Stimulated activated CD4-positive, alpha-beta T cell treated with anti-CD3 and anti-CD28 coated beads, Interleukin-15, amount 100 ng/mL, for 24 hours (primary cell): ENCODE data around the gene AGBL4.

ENCODE experiments used
- DNase-seq: peaks from one replicate; pipeline ENCODE4 v3.0.0-alpha.2; 2020

Gene AGBL4

DNA sequence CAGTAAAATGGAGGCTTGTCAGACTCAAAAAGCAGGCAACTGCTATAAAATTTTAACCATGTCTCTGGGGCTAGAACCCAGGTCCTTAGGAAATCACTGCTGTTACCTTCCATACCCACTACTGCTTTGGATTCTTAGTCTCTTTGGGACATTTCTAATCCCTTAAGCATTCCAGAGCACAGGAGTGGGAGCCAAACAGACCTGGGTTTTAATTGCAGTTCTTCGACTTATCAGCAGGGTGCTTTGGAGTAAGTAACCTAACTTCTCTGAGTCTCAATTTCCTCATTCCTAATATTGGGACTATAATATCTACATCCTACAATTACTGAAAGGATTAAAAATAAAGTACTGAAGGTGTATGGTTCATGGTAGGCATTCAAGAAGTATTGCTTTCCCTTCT lies 1086.0 kb downstream of the AGBL4 start:
- DNase-seq = no peak

DNA sequence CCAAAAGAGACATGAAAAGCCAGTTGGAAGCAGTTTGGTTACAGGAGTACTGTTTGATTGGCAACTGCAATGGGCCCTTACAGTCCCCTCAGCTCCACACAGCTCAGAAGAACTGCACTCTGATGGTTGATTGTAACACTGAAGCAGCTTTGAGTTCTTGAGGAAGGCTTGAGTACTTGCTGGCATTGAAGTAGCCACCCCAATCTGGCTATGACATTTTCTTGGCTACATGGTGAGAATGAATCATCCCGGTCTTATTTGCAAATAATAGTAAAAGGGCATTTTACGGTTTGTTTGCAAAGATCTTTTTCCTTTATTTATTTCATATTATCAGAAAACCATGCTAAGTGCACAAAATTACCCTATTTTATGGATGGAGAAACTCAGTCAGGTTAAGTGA lies 1087.3 kb downstream of the AGBL4 start:
- no peak for DNase-seq

DNA sequence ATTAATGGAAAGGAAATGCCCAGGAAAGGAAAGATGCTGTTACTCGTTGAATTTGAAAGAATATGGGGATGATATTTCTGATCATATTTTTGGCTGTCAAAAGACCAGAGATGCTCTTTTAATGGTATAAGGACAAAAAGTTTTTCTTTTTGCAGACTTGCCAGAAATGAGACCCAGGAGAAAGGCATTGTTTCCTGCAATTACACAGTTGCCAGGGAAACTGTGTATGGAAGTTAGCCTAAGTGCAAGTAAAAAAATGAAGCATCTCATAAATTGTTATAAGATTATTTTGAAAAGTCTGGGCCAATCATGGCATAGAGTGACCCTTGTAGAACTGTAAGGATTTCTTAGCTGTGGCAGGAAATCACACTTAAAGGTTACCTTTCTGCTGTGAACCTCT lies 1091.4 kb downstream of the AGBL4 start:
- no peak for DNase-seq

DNA sequence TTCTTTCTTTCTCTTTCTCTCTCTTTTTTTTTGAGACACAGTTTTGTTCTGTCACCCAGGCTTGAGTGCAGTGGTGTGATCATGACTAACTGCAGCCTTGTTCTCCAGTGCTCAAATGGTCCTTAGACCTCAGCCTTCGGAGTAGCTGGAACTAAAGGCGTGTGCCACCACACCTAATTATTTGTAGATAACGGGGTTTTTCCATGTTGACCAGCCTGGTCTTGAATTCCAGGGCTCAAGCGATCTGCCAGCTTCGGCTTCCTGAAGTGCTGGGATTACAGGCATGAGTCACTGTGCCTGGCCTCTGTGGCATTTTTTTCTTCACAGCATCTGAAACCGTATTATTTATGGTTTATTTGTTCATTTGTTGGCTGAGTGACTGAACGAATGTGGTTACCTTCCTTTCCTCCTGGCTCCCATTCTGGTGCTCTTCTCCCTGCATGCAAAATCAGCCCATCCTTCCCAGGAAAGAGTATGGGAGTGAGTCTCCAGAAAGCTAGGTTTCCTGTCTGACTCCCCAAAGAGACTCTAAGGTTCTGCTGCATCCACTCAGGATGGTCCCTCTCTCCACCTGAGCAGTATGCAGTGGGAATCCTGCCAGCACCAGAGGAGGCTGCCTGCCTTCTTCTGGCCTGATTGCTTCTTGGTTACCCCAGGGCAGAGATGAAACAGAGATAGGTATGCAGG lies 1092.1 kb downstream of the AGBL4 start:
- DNase-seq = no peak

DNA sequence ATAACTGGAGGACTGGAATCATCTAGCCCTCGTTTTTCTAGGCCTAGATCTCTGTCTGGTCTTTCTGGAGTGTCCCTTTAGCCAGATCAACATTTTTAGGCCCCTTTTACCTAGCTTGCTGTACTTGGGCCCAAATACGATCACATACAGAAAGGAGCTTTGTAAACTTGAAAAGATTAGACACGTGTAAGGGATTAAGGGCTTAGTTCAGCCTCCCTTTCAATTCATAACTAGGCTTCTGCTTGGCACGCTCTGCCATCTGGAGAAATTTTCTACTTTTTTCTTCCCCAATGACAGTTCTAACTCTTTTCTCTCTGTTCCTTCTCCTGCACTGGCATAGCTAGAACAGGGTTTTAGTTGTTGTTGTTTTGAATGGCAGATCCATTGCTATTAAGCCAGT lies 1093.7 kb downstream of the AGBL4 start:
- no peak for DNase-seq

DNA sequence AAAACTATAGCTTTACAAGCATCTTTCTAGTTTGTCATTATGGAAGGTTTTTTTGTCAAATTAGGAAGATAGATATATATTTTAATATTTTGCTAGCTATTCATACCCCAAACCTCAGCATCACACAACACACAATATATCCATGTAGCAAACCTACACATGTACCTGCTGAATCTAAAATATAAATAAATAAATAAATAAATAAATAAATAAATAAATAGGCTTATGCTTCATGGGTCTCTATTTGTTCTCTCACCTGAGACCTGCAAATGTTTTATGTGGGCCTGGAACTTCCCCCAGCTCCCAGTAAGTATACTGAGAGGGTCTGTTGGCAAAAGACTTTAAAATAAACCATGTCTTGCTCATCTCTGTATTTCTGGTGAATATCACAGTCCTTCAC lies 1099.7 kb downstream of the AGBL4 start:
- no peak for DNase-seq

DNA sequence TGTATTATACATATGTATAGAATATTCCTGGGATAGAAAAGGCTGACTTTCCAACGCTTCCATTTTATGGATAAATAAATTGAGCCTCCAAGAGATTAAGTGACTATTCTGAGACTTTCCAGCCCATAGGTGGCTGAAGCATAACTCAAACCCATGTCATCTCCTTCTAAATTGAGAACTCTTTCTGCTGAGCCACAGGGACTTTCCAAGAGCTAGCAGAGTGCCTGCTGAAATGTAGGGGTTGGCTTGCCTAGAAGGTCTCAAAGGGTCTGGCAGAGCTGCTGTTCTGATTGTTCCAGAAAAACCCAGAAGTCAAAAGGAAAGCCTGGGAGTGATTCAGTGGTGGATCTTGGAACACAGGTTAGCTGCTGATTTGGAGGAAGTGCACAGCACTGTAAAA lies 1100.6 kb downstream of the AGBL4 start:
- no peak for DNase-seq

DNA sequence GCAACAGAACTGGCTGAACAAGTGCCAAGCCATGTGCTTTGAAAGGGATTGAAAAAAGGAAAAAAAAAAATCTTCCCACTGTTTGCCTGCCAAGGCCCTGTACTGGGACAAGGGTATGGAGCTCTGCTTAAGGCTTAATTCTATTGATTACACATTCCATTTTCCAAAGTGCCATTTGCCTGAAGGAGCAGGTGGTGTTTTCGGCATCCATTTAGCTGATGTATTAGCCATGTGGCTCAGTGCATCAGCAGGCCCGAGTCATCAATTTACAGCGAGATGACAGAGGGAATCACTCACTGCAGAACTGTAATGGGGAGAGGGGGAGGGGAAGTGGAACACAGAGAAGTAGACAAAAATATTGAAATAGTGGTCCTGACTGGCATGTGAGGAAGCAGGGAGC lies 1102.9 kb downstream of the AGBL4 start:
- DNase-seq = no peak

DNA sequence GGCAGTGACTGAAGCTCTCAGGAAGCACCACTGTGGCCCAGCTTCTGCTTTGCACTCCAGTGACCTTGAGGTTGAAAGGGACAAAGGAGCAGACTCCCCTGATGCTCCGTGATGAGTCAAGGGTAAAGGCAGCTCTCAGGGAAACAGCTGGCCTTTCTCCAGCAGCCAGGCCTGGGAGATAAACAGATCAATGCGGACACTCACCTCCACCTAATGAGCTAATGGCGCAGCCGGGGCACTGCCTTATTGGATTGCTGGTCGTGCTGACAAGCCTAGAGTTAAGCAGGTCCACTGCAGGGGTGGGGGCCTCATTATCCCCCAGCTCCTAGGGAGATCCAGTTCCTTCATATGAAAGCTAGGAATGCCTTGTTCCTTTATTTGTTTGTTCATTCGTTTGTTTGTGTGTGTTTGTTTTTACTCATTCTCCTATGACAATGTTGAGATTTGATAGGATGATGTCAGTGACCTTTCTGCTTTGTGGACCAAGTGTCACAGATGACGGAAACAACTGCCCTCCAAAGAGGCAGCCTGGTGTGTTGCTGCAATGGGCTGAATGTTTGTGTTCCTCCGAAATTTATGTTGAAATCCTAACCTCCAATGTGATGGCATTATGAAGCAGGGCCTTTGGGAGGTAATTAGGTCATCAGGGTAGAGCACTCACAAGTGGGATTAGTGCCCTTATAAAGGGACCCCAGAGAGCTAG lies 1105.7 kb downstream of the AGBL4 start:
- no peak for DNase-seq

DNA sequence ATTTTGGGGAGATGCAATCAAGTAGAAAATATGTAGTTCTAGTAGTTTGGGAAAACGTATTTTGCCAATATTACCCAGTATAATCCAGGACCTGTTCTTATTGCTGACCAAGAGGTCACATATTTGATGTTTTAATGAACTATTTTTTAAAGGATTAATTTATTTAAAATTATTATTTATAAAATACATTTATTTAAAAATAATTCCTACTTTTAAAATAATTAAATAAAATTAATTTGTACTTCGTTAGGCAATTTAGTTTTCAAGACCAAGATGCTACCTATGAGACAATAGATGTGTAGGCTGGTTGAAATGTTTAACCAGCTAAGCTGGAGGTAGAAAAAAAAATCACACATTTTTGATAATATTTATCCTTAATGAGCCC lies 1106.7 kb downstream of the AGBL4 start:
- DNase-seq = no peak

DNA sequence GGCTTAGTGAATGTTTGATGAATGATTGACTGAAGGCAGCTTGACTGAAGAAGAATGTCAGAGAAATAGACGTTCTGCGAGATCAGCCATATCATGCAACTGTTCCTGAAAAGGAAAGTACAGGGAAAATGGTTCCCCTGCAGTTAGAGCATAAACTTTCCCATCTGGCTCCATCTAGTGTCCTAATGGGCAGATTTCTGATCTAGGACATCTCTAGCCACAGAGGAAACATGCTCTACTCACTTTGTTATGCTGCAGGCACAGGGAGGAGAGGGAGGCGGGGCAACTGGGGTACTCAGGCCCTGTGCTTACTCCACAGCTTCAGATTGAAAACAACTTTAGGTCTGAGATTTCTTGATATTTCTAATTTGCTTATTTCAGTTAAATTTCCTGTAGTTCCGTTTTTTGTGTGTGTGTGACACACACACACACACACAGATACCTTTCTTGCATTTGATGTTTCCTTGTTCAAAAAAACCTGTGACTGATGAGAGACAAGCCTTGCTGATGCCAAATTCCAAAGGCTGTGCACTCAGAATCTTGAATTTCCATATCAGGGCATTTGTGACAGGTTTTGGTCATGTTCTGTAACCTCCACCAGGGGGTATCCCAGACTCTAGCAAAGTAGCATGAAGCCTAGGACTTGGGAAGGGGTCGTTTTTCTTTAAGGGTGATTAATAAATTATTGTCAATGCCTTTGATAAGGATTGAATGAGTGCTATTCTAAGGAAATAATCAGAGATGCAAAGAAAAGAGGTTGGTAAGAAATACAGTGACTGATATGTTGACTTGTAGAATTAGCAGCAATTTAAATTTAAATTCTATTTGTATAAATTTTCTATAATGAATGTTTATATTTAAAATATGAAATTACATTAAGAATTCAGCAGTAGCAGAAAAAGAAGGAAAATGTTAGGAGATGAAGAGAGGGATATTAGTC lies 1107.4 kb downstream of the AGBL4 start:
- DNase-seq = peak; percentile 2

DNA sequence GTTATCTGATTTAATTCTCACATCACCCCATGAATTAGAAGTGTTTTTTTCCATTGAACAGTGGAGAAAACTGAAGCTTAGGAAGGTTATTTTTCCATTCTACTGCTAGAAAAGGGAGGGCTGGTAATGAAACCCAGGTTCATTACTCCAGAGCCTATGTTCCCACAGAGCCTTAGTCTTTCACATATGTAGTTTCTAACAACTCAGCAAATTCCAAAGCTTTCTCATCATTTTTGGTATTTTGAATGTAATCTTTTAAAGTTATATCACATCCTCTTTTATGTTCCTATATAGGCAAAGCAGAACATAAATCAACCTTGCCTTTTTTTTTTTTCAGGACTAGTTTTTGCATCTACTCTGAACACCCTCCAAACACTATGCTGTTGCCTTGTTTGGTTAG lies 1115.1 kb downstream of the AGBL4 start:
- DNase-seq = no peak

DNA sequence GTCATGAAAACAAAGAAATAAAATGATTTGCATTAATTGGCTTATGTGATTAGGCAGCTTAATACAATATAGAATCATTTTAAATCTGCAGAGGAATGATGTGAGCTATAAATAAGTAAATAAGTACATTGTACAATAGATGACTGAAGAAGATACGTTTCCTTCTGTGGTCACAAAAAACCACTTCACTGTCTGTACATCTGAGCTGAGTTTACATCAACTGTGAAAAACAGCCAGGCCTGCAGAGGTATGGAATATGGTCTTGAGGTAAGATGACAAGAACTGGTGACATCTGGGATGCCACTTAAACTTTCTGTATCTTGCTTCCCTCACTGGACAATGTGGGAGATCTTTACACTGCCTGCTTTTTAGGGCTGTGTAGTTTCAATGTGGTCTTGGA lies 1117.0 kb downstream of the AGBL4 start:
- no peak for DNase-seq

DNA sequence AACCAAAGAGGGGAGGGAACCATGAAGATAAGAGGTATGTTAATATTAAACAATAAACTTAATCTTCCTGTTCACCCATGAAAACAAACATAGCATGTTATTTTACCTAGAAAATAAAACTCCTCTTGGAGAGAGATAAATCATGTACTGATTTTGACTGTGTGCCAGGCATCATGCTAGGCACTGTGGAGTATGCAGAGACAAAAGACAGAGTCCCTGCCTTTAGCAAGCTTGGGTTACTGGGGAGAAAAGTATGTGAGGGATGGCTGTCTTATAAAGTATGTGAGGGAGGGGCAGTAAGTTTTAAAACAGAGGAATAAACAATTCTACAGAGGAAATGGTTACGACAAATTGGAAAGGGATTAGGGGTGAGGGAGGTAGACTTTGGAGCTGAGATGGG lies 1117.6 kb downstream of the AGBL4 start:
- no peak for DNase-seq

DNA sequence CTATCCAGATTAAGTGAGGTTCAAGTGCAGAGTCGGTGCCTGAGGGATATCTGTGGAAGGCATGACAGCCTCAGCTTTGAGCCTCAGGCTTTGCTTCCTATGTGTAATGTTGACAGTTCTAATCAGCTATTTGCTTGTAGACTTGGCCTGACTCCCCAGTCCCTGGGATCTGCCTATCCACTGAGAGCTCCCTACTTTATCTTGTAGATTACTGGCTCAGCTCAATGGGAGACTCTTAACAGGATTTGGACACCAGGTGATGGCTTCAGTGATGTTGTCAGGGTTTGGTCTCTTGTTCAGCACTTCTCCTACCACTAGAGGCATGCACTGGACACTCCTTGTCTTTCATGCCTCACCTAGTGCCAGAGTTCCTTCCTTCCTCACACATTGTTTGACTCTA lies 1120.5 kb downstream of the AGBL4 start:
- DNase-seq = no peak

DNA sequence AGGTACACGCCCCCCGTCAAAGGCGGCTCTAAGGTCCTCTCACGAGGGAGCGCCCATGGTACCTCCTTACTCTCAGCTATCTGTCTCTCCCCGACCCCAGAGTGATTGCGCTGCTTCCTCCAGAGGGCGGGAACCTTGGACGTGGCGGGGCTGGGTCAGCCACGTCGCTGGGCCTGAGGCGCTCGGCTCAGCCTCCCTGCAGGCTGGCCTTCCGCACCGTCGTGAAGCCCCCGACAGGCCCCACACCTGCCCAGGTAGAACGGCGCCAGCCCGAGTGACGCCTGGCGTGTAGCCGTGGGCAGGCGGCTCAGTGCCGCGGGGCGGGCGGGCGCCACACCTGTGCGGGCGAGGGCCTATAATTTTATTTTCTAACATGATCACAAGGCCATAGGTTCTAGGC lies 1124.9 kb downstream of the AGBL4 start:
- DNase-seq = no peak

DNA sequence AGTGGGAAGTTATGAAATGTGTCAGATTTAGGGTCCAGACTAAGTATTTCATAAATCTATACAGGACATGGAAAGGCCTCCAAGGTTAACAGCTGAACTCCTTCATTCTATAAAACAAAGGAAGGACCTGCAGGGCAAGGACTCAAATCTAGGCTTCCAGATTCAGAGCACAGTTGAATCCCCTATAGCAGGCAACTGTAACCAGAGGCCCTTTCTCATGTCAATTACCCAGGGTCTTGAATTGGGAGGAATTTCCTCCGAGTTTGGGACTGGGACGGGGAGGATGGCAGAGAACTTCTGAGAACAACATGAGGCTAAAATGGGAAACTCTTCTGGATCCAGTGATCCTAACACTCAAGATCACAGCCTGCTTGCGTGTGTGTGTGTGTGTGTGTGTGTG lies 1134.1 kb downstream of the AGBL4 start:
- no peak for DNase-seq

DNA sequence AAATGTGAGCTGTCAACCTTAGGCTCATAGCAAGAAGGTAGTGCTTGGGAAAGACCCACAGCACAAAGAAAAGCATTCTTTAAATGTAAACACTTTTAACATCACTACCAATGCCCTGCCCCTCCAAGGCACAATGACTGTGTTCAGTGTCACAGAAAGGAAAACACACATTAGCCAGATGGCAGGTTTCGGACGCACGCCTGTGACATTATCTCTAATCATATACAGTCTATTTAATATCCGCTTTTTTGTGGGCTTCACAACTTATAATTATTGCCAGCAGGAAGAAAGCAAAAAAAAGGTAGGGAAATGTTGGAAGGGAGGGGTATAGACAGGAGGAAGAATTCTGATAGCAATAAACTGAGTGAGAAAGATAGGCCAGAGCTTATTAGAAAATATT lies 1134.7 kb downstream of the AGBL4 start:
- DNase-seq = no peak

DNA sequence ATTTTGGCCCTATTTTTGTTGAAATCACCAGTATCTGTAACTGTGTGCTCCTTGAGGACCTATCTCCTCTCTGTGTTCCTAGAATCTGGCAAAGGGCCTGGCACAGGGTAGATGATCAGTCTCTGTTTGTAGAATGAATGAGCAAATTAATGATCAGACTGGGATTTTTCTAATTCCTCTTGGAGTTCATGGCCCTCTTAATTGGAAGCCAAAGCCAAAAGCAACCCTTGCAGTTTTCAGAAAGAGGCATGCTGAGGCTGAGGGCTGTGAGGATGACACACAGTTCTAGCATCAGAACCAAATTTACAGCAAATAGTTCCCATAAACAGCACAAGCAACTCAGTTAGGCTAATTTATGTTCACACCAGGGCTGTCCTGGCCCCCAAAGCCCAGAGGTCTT lies 1136.0 kb downstream of the AGBL4 start:
- no peak for DNase-seq

DNA sequence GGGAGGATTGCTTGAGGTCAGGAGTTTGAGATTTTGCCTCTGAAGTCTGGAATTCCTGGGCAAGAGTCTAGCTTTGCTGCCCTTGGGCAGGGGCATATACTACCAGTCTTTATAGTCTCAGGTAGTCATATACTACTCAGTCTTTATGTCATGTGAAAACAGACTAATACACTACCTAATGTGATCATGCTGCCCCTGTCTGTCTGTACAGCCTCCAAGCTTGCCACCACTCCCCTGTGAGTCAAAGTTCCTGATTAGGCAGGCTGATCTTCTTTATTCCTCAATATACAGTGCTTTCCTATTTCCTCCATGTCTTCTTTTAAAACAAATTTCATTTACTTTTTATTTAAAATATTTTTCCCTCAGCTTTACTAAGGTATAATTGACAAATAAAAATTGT lies 1141.7 kb downstream of the AGBL4 start:
- DNase-seq = no peak

DNA sequence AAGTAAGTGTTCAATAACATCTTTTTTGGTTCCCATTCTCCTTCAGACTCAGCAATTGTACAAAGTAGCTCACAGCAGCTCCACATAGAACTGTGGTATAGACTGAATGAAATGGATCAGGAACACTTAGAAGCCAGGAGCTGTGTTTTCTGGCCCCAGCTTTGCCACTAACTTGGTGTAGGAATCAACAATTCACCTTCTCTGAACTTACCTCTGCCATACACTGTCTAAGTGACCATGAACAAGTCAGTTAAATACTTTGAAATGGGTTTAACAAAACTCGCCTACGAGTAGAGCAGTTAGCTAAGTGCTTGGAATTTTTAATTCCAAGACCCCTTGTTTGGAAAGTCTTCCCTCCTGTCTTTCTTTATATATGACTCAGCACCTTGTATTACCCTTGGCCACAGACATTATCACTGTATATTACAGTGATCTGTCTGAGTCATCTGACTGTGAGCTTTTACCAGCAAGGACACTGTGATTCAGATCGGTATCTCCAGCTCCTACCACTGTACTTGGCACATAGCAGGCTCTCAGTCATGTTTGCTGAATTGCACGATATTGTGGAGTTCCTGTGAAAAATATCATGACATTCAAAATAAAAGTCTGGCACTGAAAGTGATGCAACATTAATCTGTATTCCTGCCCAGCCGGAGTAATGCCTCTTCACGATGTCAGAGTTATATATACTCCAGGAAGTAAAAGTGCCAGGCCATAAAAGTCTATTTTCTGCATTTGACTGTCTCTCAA lies 1145.4 kb downstream of the AGBL4 start:
- no peak for DNase-seq

DNA sequence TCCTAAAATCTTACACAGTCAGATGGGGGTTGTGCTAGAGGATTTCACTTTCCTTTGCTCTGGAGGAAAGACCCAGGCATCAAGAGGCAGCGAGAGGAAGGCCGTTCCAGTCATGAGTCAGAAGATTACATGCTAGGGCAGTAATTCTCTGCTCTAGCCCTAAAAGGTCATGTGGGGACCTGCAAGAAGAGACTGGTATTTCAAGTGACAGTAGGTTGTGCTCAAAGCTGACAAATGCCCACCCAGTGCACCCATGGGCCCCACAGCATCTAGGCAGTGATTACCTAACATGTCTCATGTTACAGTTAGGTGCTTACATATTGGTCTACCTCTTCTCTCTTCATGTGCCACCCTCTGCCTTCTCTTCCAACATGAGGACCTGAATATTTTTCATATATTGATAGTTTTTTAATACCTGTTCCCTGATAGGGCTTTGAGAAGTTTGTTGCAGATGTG lies 1147.4 kb downstream of the AGBL4 start:
- DNase-seq = no peak
